ENCODE measurements around the gene CRYGN. TPM values are rescaled to one million over a fixed set of nuclear protein-coding genes. Genes with fewer than 3 reads are reported as not detected.

CRYGN gene
- total RNA-seq, 1 donor from 2014 or later = not detected

- ATAC-seq = no peak
- Histone ChIP-seq H3K4me3 (no peak overlapping the region), H3K36me3 (no peaks in the 10 kb centered on the region), H3K9me3 (no peaks in the 10 kb centered on the region), H3K27ac (no peak overlapping the region), H3K4me1 (peaks cover 10% of the 10 kb centered on the region), H3K27me3 (peaks cover 27% of the 10 kb centered on the region)
- intact Hi-C loops (cut with DNase I) = no loop called here
- TF ChIP-seq CTCF (IDR thresholded peaks at IDR 0.05) = no peak
- peak; percentile 50 for DNase-seq
These were observed 56.1 kb downstream of the CRYGN start for GRCh38 chr7:151383638-151384351.

- no peak overlapping the region for H3K27ac ChIP-seq
- H3K4me1 ChIP-seq = peaks cover 10% of the 10 kb centered on the region
- intact Hi-C loops (cut with DNase I) = no loop called here
- peak overlapping the region; percentile 26 for H3K4me3 ChIP-seq
- H3K9me3 ChIP-seq = no peaks in the 10 kb centered on the region
- TF ChIP-seq CTCF (IDR thresholded peaks at IDR 0.05) = no peak
- H3K36me3 ChIP-seq = peaks cover 14% of the 10 kb centered on the region
- ATAC-seq (no peak), DNase-seq (peak; percentile 49)
- peaks cover 27% of the 10 kb centered on the region for H3K27me3 ChIP-seq
These were observed 57.7 kb downstream of the CRYGN start for GRCh38 chr7:151382079-151382885.

DNA sequence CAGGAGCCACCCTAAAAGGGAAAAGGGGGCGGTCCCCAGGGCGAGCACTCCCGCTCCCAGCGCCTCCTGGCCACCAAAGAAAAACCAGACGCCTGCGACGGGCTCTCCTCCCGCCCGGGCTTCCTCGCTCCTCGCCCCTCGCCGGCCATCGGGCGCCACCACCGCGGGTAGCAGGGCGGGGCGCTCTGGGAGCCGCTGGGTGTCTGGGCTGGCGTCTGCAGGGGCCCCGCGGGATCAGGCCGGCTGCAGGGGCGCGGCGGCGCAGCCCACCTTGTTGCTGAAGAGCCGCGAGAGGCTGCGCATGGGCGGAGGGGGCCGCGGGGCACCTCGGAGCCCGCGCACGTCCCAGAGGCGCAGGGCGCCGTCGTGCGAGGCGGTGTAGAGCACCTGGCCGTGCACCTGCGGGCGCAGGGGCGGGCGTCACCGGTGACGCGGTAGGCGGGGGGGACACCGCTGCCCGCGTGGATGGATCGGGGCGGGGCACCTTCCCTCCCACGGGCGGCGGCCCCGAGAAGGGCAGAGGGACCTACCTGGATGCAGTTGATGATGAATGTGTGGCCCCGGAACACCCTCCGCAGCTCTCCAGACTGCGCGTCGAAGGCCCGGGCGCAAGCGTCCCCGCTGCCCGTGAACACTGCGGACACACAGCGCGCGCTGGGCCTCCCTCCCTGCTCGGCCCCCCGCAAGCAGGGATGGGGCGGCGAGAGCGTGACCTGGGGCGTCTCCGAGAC is 58.4 kb downstream of the CRYGN start:
- DNase-seq (peak; percentile 64), ATAC-seq (peak; percentile 31)
- Histone ChIP-seq H3K4me1 (peaks cover 10% of the 10 kb centered on the region), H3K9me3 (no peaks in the 10 kb centered on the region), H3K27ac (no peak overlapping the region), H3K36me3 (peaks cover 22% of the 10 kb centered on the region), H3K4me3 (peak overlapping the region; percentile 26), H3K27me3 (peaks cover 27% of the 10 kb centered on the region)
- intact Hi-C loops (cut with DNase I) = no loop called here
- TF ChIP-seq CTCF (IDR thresholded peaks at IDR 0.05) = no peak

GRCh38 chr7:151381098-151381347 is 58.9 kb downstream of the CRYGN start:
- intact Hi-C loops (cut with DNase I) = no loop called here
- TF ChIP-seq CTCF (IDR thresholded peaks at IDR 0.05) = no peak

GRCh38 chr7:151380199-151381097 is 59.5 kb downstream of the CRYGN start:
- no peak for ATAC-seq
- intact Hi-C loops (cut with DNase I) = no loop called here
- peak; percentile 54 for DNase-seq

More at GRCh38 chr7:151381098-151381347, 58.9 kb downstream of the CRYGN start:
- H3K4me3 ChIP-seq = peak overlapping the region; percentile 26
- DNase-seq (no peak), ATAC-seq (no peak)
- no peaks in the 10 kb centered on the region for H3K9me3 ChIP-seq
- H3K27me3 ChIP-seq = peaks cover 27% of the 10 kb centered on the region
- H3K4me1 ChIP-seq = peaks cover 10% of the 10 kb centered on the region
- peaks cover 27% of the 10 kb centered on the region for H3K36me3 ChIP-seq
- no peak overlapping the region for H3K27ac ChIP-seq

More at GRCh38 chr7:151380199-151381097, 59.5 kb downstream of the CRYGN start:
- peaks cover 33% of the 10 kb centered on the region for H3K36me3 ChIP-seq
- H3K4me1 ChIP-seq = peaks cover 10% of the 10 kb centered on the region
- H3K4me3 ChIP-seq = no peak overlapping the region
- peaks cover 27% of the 10 kb centered on the region for H3K27me3 ChIP-seq
- no peaks in the 10 kb centered on the region for H3K9me3 ChIP-seq
- TF ChIP-seq CTCF (IDR thresholded peaks at IDR 0.05) = no peak
- H3K27ac ChIP-seq = no peak overlapping the region

All from upper lobe of right lung (tissue), 1 donor.